GM18951 (cell line): ENCODE results near the gene IFNAR1.
A peak's percentile ranks its signal among the peaks of the same experiment; 100 is the strongest.

Experiments
- POLR2A ChIP-seq: IDR thresholded peaks from 4 replicates; pipeline ENCODE4 v1.6.1; 2011; ENCODE audit warnings: mild to moderate bottlenecking; ENCODE audit not compliant: insufficient read length, insufficient read depth; ENCODE audit errors: extremely low read depth
- in situ Hi-C: fragments of 300-500 bp; cut with MboI; formaldehyde crosslinking; loops from one replicate; pipeline ENCODE4 v1.12.0; 2022; ENCODE audit warnings: low sequenced_read_pairs, mixed read lengths, inconsistent platforms; ENCODE audit not compliant: unreplicated experiment

IFNAR1 gene

DNA sequence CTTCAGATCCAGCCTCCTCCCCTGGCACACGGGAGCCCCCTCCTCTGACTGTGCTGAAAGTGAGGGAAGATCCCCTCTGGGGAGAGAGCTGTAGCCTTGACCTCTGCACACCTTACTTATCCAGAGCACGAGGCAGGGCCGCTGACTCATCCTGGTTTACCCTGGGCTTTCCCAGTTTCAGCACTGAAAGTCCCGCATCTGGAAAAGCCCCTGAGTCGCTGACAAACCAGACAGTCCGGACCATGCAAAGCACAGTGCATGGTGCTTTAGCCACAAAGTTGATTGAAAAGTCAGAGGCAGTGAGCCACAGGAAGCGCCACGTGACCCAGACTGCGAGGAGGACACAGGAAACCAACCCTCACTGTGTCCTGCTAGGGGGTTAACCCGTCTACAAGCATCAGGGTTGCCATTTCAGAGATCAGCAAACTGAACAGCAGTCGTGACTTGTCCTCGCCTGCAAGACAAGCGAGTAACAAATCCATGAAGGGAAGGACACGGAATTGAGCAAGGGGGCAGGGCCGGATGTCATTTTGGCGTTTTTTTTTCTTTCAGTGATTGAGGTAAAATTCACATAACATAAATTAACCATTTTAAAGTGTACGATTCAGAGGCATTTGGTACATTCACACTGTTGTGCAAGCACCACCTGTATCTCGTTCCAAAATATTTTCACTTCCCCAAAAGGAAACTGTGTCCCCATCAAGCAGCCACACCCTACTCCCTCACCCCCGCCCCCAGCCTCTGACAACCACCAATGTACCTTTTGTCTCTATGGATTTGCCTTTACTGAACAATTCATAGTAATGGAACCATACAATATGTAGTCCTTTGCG, 58.5 kb downstream of the IFNAR1 start:
- in situ Hi-C loops, result no loop called here
- TF ChIP-seq POLR2A, result peak; percentile 50

- in situ Hi-C loops, result no loop called here
These were observed 60.1 kb downstream of the IFNAR1 start for GRCh38 chr21:33384841-33385331.

GRCh38 chr21:33386222-33386784, 61.5 kb downstream of the IFNAR1 start:
- TF ChIP-seq POLR2A, result no peak
- in situ Hi-C loops, result no loop called here

More at GRCh38 chr21:33384841-33385331, 60.1 kb downstream of the IFNAR1 start:
- TF ChIP-seq POLR2A, result no peak

DNA sequence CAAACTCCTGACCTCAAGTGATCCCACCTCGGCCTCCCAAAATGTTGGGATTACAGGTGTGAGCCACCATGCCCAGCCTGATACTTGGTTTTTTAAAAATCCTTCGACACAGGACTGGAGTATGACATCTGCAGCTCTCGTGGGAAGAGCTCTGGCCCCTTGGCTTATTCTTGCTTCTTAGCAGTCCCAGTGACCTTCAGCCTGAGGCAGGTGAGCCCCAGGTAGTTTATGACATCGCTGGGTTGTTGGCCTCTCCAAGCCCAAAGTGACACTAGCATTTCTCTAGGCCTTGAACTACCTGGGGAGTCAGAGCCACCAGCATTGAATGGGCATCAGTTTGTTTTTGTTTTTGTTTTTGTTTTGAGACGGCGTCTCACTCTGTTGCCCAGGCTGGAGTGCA, 62.5 kb downstream of the IFNAR1 start:
- TF ChIP-seq POLR2A, result no peak
- in situ Hi-C loops, result no loop called here

DNA sequence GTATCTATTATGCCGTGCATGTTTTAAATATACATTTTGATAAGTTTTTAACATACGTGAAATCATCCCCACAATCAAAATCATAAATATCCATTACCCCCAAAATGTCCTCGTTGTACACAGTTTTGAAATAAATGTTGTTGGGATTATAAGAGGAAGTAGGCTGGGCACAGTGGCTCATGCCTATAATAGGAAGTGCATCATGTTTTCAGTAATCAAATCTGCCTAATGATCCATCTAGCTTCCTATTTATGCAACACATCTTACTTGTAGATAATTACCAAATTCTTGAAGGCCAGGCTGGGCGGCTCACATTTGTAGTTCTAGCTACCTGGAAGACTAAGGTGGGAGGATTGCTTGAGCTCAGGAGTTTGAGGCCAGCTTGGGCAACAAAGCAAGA, 63.4 kb downstream of the IFNAR1 start:
- no peak for TF ChIP-seq POLR2A
- in situ Hi-C loops, result no loop called here

- in situ Hi-C loops, result no loop called here
- TF ChIP-seq POLR2A, result no peak
These were observed 65.7 kb downstream of the IFNAR1 start for GRCh38 chr21:33390479-33390878.

DNA sequence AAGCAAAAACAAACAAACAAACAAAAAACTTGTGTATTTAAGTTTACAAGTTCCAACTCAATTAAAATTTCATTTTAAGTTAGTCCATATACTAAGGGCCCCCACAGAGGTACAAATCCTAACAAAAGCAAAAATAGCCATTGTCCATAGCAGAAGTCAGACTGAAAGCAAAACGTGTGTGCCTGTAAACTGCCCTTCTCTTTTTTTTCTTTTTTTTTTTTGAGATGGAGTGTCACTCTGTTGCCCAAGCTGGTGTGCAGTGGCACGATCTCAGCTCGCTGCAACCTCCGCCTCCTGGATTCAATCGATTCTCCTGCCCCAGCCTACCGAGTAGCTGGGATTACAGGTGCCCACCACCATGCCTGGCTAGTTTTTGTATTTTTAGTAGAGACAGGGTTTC, 66.9 kb downstream of the IFNAR1 start:
- in situ Hi-C loops, result no loop called here
- no peak for TF ChIP-seq POLR2A

- in situ Hi-C loops, result no loop called here
- TF ChIP-seq POLR2A, result no peak
These were observed 67.7 kb downstream of the IFNAR1 start for GRCh38 chr21:33392284-33392985.

DNA sequence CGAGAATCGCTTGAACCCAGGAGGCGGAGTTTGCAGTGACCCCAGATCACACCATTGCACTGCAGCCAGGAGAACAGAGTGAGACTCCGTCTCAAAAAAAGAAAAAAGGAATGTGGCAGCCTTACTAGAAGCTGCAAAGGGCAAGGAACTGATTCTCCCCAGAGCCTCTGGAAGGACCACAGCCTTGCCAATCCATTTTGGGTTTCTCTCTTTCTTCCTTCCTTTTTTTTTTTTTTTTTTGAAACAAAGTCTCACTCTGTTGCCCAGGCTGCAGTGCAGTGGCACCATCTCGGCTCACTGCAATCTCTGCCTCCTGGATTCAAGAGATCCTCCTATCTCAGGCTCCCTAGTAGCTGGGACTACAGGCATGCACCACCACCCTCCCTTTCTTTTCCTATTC, 68.6 kb downstream of the IFNAR1 start:
- no peak for TF ChIP-seq POLR2A
- in situ Hi-C loops, result no loop called here

GRCh38 chr21:33394260-33394659, 69.5 kb downstream of the IFNAR1 start:
- in situ Hi-C loops, result no loop called here
- TF ChIP-seq POLR2A, result no peak

GRCh38 chr21:33395891-33396331, 71.1 kb downstream of the IFNAR1 start:
- no peak for TF ChIP-seq POLR2A
- in situ Hi-C loops, result no loop called here

- in situ Hi-C loops, result no loop called here
These were observed 71.7 kb downstream of the IFNAR1 start for GRCh38 chr21:33396436-33396835.

GRCh38 chr21:33396951-33397350, 72.2 kb downstream of the IFNAR1 start:
- in situ Hi-C loops, result no loop called here
- TF ChIP-seq POLR2A, result no peak

More at GRCh38 chr21:33396436-33396835, 71.7 kb downstream of the IFNAR1 start:
- no peak for TF ChIP-seq POLR2A

DNA sequence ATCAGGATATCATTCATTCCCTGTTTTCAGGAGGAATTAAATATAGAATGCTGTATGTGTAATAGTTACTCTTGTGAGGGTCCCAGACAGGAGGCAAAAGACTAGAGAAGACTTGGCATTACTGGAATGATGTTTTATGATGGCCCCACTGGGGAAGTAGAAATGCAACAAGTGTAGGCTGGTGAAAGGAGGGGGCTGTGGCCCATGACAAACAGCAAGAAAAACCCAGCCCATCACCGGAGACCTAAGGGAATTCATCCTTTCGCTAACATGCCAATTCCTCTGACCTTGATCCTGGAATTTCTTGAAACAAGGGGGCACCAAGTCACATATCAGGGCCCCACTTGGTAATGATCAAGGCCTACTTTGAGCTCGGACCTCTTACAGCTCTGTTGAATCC, 72.9 kb downstream of the IFNAR1 start:
- no peak for TF ChIP-seq POLR2A

DNA sequence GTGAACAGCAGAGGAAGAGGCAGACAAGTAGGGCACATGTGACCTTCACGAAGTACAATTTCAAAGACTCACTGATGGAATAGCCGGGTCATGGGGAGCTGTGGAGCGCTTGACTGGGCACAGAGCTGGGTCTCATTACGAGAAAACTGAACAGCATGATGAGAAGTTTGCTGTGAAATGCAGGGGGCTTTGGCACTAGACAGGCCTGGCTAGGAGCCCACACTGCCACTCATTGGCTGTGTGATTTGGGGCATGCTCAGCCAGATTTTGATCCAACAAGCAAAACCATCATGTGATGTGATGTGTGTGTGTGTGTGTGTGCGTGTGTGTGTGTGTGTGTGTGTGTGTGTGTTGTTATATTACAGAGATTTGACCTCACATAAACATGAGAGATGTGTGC, 73.6 kb downstream of the IFNAR1 start:
- in situ Hi-C loops, result no loop called here

More for the DNA sequence above, 72.9 kb downstream of the IFNAR1 start:
- in situ Hi-C loops, result no loop called here

More for the DNA sequence above, 73.6 kb downstream of the IFNAR1 start:
- TF ChIP-seq POLR2A, result no peak
